ENCODE data around the gene TBL3. TPM values are rescaled to one million over a fixed set of nuclear protein-coding genes. Genes with fewer than 3 reads are reported as not detected.
A peak's percentile ranks its signal among the peaks of the same experiment; 100 is the strongest.

The TBL3 gene
- total RNA-seq, 1 experiment from 2014 or later: 76.8 TPM

GRCh38 chr16:1982991-1983543, 11.2 kb downstream of the TBL3 start:
- no peak for DNase-seq (ENCODE audit: low read depth)

GRCh38 chr16:1983544-1984346, 11.9 kb downstream of the TBL3 start, which contains the start of gene GFER:
Gene GFER (plus strand): TSS chr16:1984193. CDS start chr16:1984219, 26 bp downstream.
- DNase-seq (ENCODE audit: low read depth): peak; percentile 86

GRCh38 chr16:1984347-1985225, 12.7 kb downstream of the TBL3 start:
- peak; percentile 35 for DNase-seq (ENCODE audit: low read depth)

- no peak for DNase-seq (ENCODE audit: low read depth)
Observed at GRCh38 chr16:1985466-1986150, 13.8 kb downstream of the TBL3 start.

GRCh38 chr16:1987198-1987597, 15.3 kb downstream of the TBL3 start:
- DNase-seq (ENCODE audit: low read depth): no peak

- DNase-seq (ENCODE audit: low read depth): no peak
Observed at GRCh38 chr16:1989209-1990100, 17.6 kb downstream of the TBL3 start, which contains the start of gene SYNGR3. Gene SYNGR3 (plus strand): TSS chr16:1989970. CDS start chr16:1990103, 133 bp downstream.

- no peak for DNase-seq (ENCODE audit: low read depth)
Observed at GRCh38 chr16:1990101-1990350, 18.2 kb downstream of the TBL3 start.

GRCh38 chr16:1990351-1991134, 18.7 kb downstream of the TBL3 start:
- DNase-seq (ENCODE audit: low read depth): no peak

- no peak for DNase-seq (ENCODE audit: low read depth)
Observed at GRCh38 chr16:1991135-1991551, 19.3 kb downstream of the TBL3 start.

GRCh38 chr16:1991588-1991947, 19.7 kb downstream of the TBL3 start:
- no peak for DNase-seq (ENCODE audit: low read depth)

- peak; percentile 50 for DNase-seq (ENCODE audit: low read depth)
Observed at GRCh38 chr16:1991948-1992703, 20.3 kb downstream of the TBL3 start.

- no peak for DNase-seq (ENCODE audit: low read depth)
Observed at GRCh38 chr16:1992704-1993317, 21.0 kb downstream of the TBL3 start.

GRCh38 chr16:1993731-1994131, 21.9 kb downstream of the TBL3 start:
- DNase-seq (ENCODE audit: low read depth): peak; percentile 52

- peak; percentile 74 for DNase-seq (ENCODE audit: low read depth)
Observed at GRCh38 chr16:1997494-1998359, 25.9 kb downstream of the TBL3 start.

GRCh38 chr16:1998360-1998835, 26.5 kb downstream of the TBL3 start:
- no peak for DNase-seq (ENCODE audit: low read depth)

GRCh38 chr16:1998852-1999801, 27.3 kb downstream of the TBL3 start:
- DNase-seq (ENCODE audit: low read depth): no peak

All from M059J (cell line).